Measurements from ENCODE around the gene TNKS2. TPM values are rescaled to one million over a fixed set of nuclear protein-coding genes. Genes with fewer than 3 reads are reported as not detected.
"Not testable (repeated sequence)": the region's sequence is repeated elsewhere in the genome, so short reads cannot be mapped to it uniquely, and the experiment has no call there.

Gene TNKS2
- total RNA-seq, 2 donors from 2014 or later: 16.5 to 20.9 TPM

DNA sequence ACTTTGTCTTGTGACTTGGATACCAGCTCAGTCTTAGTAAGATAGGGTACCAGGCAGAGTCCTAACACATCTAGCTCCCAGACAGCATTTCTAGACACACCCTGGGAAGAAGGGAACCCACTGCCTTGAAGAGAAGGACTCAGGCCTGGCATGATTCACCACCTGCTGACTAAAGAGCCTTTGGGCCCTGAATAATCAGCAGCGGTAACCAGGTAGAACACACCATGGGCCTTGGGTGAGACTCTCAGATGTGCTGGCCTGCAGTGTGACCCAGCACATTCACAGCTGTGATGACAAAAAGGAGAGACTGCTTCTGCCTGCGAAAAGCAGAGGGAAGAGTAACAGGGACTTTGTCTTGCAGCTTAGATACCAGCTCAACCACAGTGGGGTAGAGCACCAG, 10.4 kb upstream of the TNKS2 start:
- no peak for DNase-seq
- intact Hi-C loops (cut with DNase I): no loop called here
- no peak for ATAC-seq

DNA sequence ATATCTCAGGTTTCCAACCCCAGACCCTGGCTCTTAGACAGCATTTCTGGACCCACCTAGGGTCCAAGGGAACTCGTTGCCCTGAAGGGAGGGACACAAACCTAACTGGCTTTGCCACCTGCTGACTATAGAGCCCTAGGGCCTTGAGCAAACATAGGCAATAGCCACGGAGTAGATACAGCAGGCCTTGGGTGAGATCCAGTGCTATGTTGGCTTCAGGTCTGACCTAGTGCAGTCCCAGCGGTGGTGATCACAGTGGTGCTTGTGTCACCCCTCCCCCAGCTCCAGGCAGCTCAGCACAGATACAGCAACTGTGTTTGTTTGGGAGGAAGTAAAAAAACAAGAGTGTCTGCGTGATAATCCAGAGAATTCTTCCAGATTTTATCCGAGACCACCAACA, 9.7 kb upstream of the TNKS2 start:
- intact Hi-C loops (cut with DNase I): no loop called here
- DNase-seq: no peak
- ATAC-seq: no peak

DNA sequence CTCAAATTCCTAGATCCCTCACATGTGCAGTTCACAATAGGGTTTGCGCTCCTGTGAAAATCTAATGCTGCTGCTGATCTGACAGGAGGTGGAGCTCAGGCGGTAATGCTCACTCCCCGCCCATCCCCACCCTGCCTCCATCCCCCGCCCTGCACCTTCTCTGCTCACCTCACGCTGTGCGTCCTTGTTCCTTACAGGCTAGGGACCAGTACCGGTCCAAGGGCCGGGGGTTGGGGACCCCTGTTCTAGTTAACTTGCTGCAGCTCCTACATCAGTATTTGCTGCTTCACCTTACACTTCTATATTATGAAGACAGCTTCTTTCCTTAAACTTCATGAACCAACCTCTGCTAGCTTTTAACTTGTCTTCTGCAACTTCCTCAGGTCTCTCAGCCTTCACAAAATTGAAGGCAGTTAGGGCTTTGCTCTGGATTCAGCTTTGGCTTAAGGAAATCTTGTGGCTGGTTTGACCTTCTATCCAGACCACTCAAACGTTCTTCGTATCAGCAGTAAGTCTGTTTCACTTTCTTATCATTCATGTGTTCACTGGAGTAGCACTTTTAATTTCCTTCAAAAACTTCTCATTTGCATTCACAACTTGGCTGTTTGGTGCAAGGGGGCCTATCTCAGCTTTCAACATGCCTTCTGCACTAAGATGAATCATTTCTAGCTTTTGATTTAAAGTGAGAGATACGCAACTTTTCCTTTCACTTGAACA, 1.7 kb upstream of the TNKS2 start:
- no peak for DNase-seq
- intact Hi-C loops (cut with DNase I): no loop called here
- peak in 1 of 2 donors; percentile 37 for ATAC-seq

DNA sequence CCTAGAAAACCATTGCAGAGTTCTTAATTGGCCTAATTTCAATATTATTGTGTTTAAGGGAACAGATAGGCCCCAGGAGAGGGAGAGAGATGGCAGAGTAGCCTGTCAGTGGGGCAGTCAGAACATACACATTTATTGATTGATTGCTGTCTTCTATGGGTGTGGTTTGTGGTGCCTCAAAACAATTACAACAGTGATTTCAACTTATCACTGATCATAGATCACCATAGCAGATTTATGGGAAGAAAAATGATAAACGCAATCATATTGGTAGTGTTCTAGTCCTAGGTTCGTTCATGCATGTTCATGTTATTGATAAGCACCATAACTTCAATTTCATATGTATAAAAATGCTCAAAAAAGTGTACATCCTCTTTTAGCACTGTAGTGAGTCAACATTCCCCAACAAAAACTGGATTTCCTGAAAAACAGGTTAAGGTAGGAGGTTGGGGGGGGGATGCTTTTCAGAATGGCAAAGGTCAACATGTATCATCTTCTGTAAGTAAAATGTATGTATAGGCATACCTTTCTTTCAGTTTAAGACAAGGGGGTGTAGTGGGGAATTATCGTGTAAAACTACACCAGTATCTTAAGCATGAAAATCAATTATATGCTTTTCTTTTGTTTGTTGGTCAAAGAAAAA, 1.1 kb upstream of the TNKS2 start:
- ATAC-seq (no peak), DNase-seq (no peak)
- intact Hi-C loops (cut with DNase I): no loop called here

DNA sequence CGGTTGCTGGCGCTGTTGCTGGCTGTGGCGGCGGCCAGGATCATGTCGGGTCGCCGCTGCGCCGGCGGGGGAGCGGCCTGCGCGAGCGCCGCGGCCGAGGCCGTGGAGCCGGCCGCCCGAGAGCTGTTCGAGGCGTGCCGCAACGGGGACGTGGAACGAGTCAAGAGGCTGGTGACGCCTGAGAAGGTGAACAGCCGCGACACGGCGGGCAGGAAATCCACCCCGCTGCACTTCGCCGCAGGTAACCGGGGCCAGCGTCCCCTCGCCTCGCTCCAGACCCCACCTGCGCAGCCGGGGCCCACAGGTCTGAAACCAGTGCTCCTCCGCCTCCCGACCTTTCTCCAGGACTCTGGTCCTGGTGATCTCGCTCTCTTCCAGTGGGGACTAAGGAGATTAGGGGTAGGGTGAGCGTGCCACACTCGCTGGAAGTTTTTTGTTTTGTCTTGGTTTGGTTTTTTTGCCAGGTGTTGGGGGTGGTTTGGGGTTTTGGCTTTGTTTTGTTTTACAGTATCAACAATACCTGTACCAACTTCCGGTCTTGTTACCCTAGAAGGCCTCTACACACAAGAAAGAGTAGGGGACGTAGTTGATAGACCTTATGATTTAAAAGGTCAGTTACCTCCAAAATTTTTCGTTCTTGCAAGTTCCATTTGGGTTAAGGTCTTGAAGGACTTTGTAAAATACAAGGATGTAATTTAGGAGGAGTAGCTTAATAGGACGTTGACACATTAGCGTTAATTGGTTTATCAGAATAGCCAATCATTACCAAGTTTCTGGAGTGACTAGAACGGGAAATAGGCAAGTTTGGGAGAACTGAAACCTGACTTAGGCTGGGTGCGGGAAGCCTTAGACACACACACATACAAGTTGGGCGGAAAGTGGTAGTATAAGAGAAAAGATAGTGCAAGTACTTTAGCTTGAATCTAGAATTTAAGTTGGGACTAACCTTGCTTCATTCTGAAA, 704 bp downstream of the TNKS2 start:
- DNase-seq (no peak), ATAC-seq (peak; percentile 31 to 65)
- intact Hi-C loops (cut with DNase I): no loop called here

DNA sequence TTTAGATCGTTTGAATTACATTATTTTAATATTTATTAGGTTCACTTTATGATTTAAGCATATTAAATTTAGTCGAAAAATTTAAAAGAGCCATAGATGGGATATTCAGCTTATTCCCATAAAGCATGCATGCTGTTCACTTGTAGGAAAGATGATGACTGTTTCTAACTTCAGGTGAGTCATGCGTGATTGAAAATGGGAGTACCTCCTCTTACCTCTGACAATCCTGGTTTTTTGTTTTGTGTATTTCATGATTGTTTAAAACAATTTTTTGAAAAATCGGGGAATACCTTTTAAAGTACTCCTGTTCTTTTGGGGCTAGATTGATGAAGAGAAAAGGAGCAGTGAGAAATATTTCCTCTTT, 1.4 kb downstream of the TNKS2 start:
- DNase-seq (no peak), ATAC-seq (no peak)
- intact Hi-C loops (cut with DNase I): no loop called here

DNA sequence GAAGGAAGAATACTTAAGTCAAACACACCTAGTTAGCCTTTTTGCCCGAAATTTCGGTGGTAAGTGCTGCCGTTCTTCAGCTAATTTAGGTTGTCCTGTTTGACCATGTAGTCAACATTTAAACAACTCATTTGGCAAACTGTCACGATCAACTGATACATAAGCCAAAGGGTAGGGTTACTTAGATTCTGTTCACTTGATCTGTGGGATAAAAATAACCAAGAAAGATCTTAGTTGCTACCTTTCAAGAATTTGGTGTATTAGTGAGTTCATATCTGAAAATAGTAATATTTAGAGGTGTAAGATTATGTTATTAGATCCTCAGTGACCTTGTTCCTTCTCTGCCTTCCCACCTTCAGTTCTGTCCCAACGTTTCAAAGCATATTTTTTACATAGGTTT, 2.0 kb downstream of the TNKS2 start:
- ATAC-seq (no peak), DNase-seq (no peak)
- intact Hi-C loops (cut with DNase I): no loop called here

DNA sequence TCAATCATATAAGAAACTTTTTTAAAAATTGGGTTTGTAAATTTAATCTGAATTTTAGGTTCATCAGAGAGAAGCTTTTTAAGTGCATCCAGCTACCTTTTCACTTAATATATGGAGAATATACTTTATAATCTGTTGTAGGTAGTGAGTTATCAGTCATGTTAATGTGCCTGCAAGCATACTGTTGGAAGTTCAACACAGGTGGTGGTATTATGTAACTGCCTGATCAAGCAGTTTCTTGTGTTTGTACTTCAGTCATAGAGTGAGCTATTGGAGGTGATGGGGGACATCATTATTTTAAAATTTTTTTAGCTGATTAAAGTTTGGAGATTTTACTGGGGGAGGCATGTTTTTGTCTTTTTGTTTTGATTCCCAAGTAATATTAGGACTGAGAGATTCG, 2.5 kb downstream of the TNKS2 start:
- no peak for DNase-seq
- intact Hi-C loops (cut with DNase I): no loop called here
- ATAC-seq: no peak

DNA sequence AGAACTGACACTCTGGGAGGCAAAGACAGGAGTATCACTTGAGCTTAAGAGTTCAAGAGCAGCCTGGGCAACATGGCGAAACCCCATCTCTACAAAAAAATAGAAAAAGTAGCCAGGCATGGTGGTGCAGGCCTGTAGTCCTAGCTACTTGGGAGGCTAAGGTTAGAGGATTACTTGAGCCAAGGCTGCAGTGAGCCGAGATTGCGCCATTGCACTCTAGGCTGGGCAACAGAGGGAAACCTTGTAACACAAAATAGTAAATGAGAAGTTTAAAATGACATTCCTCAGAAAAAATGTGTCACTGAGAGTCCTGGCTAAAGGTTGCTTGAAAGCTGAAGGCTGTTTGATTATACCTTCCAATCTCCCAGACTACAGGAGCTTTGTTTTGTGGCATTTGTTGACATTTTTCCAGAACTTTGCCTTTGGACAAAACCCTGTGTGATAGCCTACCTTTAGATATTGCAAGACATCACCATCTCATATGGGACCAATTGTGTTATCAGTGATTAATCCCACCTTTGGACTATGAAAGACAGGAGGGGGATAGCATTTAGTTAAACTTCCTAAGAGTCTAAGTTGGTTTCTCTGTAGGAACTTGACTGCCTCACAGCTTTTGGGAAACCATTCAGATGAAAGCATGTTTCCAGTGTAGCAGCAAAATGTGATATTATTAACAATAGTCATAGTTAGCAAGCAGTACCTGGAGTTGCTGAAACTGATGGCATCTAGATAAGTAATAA, 5.3 kb downstream of the TNKS2 start:
- ATAC-seq (no peak), DNase-seq (no peak)
- intact Hi-C loops (cut with DNase I): no loop called here

DNA sequence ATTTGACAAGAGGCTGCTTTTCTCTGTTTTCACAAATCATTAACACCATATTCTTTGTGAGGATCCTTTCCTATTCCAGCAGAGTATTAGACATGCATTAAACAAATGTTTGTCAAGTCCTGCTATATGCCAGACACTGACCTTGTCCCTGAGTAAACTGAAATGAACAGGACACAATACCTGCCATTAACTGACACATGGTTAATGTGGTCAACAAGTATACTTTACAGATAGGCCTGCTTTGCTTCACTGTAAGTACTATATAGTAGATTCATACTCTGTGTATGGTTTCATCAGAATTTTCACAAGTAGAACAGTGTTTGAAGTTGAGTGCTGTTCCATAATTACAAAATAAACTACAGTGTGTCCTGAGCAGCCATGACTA, 5.9 kb downstream of the TNKS2 start:
- no peak for DNase-seq
- no peak for ATAC-seq
- intact Hi-C loops (cut with DNase I): no loop called here

DNA sequence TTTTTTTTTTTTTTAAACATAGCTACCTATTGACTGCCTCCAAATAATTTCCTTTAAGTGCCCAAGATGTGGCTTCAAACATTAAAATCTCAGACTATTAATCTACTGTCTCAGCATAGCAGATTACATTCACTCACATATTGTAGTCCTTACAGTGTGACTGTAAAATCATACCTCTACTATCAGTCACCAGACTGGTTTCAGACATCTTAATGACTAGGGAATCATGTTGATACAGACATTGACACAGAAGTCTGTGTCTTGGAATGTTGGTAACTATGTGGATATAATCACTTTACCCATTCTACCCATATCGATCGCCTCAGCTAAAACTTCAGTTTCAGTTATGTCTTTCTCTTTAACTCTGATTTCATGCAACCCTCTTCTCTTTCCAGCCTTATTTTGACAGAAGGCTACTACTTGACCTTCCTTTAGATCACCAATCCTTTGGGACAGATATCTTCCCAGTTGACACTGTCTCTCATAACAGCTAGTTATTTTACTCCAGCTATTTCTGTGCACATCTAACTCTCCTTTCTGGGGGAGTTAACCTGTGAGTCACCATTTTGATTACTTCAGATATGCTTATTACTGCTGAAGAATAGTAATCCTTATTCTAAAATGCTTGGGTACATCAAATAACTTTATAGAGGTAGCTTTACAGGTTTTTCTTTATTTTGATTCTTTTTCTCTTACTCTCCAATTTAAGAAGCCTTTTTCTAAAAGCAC, 7.0 kb downstream of the TNKS2 start:
- ATAC-seq (peak in 1 of 2 donors; percentile 39), DNase-seq (no peak)
- intact Hi-C loops (cut with DNase I): no loop called here

DNA sequence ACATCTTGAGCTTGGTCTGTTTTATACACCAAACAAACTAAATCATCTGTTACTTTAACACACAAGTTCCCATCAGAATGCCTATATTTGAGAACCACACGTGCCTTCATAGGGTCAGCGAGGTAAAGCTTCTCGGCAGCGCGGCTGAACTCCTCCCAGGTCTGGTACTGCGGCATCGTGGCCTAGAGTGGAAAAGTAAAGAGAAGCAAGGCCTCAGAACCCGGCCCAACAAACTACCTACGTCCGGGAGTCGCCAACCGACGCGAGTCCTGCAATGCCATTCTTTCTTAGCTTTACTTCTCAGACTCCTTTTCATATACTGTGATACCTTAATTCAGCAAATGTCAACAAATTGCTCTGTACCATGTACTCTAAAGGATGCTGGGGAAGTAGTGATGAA, 9.0 kb downstream of the TNKS2 start:
- intact Hi-C loops (cut with DNase I); DNase-seq; ATAC-seq: not testable (repeated sequence)

DNA sequence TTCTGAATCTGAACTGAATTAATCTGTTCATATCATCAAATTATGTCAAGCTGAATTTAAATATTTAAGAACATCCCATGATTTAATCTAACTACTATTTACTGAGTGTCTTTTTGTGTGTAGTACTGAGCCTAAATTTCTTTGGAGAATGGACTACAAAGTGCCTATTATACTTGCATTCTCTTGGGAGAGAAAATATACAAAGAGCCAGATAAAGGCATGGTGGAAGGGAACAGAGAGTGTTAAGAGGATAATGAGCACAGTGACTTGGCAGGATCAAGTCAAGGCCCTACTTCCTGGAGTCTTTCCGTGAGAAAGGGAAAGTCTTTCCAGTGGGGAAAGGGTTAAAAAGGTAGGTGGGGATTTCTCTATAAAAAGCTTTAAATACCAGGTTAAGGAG, 15.0 kb downstream of the TNKS2 start:
- DNase-seq: no peak
- intact Hi-C loops (cut with DNase I): no loop called here
- no peak for ATAC-seq

DNA sequence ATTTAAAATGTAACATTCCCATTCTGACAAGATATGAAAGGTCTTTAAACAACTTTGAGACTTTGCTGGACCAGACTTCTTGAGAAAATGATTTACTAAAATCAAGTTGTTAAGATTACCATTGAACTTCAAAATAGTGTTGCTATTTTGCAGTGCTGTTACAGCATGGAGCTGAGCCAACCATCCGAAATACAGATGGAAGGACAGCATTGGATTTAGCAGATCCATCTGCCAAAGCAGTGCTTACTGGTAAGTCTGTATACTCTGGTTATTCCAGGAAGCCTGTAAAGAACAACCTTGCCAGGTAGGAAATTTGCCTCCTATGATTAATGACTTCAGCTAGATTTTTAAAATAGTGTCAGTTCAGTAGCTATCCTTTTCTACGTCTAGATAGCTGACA, 18.8 kb downstream of the TNKS2 start:
- intact Hi-C loops (cut with DNase I): no loop called here
- ATAC-seq (no peak), DNase-seq (no peak)

DNA sequence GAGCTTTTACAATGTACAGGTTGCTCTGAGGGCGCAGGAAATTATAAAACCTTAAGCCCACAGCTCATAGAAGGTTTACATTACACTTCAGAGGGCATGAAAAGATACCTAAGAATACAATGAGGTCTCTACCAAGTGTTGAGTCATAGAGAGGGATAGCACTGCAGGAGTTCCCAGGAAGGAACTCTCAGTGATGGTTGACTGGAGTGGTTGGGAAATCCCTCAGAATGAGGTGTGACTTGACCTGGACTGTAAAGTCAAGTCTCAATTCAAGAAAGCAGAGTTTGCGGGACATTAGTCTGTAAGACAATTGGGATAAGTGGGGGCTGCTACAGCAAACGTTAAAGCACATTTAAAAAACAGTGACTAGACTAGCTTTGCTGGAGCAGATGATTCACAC, 21.9 kb downstream of the TNKS2 start:
- DNase-seq (no peak), ATAC-seq (no peak)
- intact Hi-C loops (cut with DNase I): no loop called here

DNA sequence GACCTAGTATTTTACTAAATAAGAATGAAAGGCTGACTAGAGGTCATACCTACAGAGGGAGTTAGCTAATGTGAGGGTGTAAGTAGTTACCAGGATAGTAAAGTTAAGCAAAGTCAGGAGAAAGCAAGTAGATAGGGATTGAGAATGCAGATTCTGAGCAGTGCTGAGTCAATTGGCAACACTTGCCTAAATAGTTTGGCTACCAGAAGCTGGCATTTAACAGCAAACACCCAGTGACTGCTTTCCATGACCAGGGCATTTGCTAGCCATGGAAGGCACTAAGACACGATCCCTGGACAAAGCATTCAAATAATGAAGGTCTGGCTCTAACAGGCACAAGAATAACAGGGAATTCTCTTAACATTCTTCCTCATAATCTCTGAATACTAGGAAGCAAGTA, 25.9 kb downstream of the TNKS2 start:
- ATAC-seq (no peak), DNase-seq (no peak)
- intact Hi-C loops (cut with DNase I): no loop called here

DNA sequence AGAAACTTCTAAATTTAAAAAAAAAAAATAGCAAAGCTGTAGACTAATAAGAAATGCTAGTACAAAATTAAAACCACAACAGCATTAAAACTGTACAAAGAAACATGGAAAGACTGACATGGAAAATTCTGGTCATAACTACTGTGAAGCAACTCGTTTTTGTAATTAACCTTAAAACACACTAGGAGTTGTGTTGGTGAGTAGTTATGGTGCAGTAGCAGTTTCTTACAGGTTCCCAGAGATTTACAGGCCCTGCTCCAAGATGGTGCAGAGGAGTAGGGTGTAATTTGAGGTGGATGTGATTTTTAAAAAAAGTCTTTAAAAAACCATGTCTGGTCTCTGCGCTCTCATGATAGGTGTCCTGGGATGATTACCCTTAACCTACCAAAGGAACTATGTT, 31.0 kb downstream of the TNKS2 start:
- no peak for ATAC-seq
- intact Hi-C loops (cut with DNase I): loop anchor here in 1 of 2 donors (5.0 kb wide), 1 partner anchor 33 kb away; no protein-coding TSS in a partner anchor
- no peak for DNase-seq

DNA sequence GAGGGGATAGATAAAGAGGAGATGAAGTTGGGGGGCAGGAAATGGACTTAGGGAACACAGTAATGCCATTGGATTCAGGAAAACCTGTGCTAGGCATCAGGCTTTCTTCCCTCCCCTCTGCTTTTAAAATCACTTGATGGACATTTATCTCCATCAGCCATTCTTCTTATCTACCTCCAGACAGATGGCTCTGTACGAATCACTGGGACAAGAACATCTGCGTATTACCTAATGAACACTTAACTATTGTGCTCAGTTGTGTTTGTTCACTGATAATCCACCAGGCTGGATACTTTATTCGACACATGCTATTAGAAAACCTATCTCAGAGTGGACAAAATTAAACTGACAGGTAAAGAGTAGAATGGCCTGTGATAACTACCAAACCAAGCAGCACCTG, 40.0 kb downstream of the TNKS2 start:
- intact Hi-C loops (cut with DNase I): no loop called here
- no peak for DNase-seq
- no peak for ATAC-seq

DNA sequence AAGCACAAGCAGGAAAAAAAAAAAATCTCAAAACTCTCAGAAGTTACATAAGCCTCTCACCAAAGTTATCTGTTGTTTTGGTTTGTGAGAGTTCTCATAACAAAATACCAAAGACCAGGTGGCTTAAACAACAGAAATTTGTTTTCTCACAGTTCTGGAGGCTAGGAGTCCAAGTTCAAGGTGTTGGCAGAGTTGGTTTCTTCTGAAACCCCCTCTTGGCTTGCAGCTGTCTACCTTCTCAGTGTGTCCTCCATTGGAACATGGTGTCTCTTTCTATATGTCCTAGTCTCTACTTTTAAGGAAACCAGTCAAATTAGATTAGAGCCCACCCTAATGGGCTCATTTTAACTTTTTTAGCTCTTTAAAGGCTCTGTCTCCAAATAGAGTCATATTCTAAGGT, 44.9 kb downstream of the TNKS2 start:
- DNase-seq (no peak), ATAC-seq (no peak)
- intact Hi-C loops (cut with DNase I): no loop called here
